ENCODE results near the gene TMEM87B.
"Not testable (repeated sequence)": the region's sequence is repeated elsewhere in the genome, so short reads cannot be mapped to it uniquely, and the experiment has no call there.

The TMEM87B gene

GRCh38 chr2:112048236-112048592 lies 6.9 kb upstream of the TMEM87B start:
- Mint-ChIP-seq H3K36me3 (peaks cover 9% of the 10 kb centered on the region), H3K27ac (no peak overlapping the region), H3K9me3 (peaks cover 12% of the 10 kb centered on the region), H3K4me3 (no peak overlapping the region), H3K27me3 (peaks cover 10% of the 10 kb centered on the region), H3K4me1 (peaks cover 9% of the 10 kb centered on the region)
- ATAC-seq, result no peak

GRCh38 chr2:112048887-112049286 lies 6.2 kb upstream of the TMEM87B start:
- ATAC-seq, result no peak
- peaks cover 10% of the 10 kb centered on the region for H3K27me3 Mint-ChIP-seq
- peaks cover 16% of the 10 kb centered on the region for H3K4me1 Mint-ChIP-seq
- H3K27ac Mint-ChIP-seq, result no peak overlapping the region
- peaks cover 9% of the 10 kb centered on the region for H3K36me3 Mint-ChIP-seq
- H3K4me3 Mint-ChIP-seq, result no peak overlapping the region
- H3K9me3 Mint-ChIP-seq, result peaks cover 12% of the 10 kb centered on the region

GRCh38 chr2:112050316-112050715 lies 4.8 kb upstream of the TMEM87B start:
- Mint-ChIP-seq H3K9me3 (peaks cover 8% of the 10 kb centered on the region), H3K4me1 (peaks cover 18% of the 10 kb centered on the region), H3K4me3 (no peak overlapping the region), H3K36me3 (peaks cover 9% of the 10 kb centered on the region), H3K27me3 (peaks cover 10% of the 10 kb centered on the region), H3K27ac (no peak overlapping the region)
- ATAC-seq, result no peak

GRCh38 chr2:112053917-112054846 lies 887 bp upstream of the TMEM87B start:
- H3K4me3 Mint-ChIP-seq, result peak overlapping the region; percentile 93
- ATAC-seq, result peak; percentile 85
- peaks cover 49% of the 10 kb centered on the region for H3K4me1 Mint-ChIP-seq
- H3K36me3 Mint-ChIP-seq, result peaks cover 9% of the 10 kb centered on the region
- H3K27ac Mint-ChIP-seq, result peak overlapping the region; percentile 85
- no peaks in the 10 kb centered on the region for H3K9me3 Mint-ChIP-seq
- H3K27me3 Mint-ChIP-seq, result no peaks in the 10 kb centered on the region

GRCh38 chr2:112055730-112056625 lies 909 bp downstream of the TMEM87B start:
- Mint-ChIP-seq H3K4me3 (peak overlapping the region; percentile 96), H3K27me3 (no peaks in the 10 kb centered on the region), H3K4me1 (peaks cover 45% of the 10 kb centered on the region), H3K9me3 (no peaks in the 10 kb centered on the region), H3K27ac (peak overlapping the region; percentile 88), H3K36me3 (peaks cover 14% of the 10 kb centered on the region)
- ATAC-seq, result no peak

- no peaks in the 10 kb centered on the region for H3K9me3 Mint-ChIP-seq
- H3K36me3 Mint-ChIP-seq, result peaks cover 20% of the 10 kb centered on the region
- ATAC-seq, result no peak
- H3K4me1 Mint-ChIP-seq, result peaks cover 49% of the 10 kb centered on the region
- H3K27me3 Mint-ChIP-seq, result no peaks in the 10 kb centered on the region
- H3K4me3 Mint-ChIP-seq, result peak overlapping the region; percentile 96
- H3K27ac Mint-ChIP-seq, result peak overlapping the region; percentile 88
These were observed 1.5 kb downstream of the TMEM87B start for GRCh38 chr2:112056626-112056987.

GRCh38 chr2:112059671-112060070 lies 4.6 kb downstream of the TMEM87B start:
- H3K9me3 Mint-ChIP-seq, result peaks cover 8% of the 10 kb centered on the region
- H3K4me1 Mint-ChIP-seq, result peaks cover 60% of the 10 kb centered on the region
- peaks cover 50% of the 10 kb centered on the region for H3K36me3 Mint-ChIP-seq
- no peak overlapping the region for H3K4me3 Mint-ChIP-seq
- no peak for ATAC-seq
- no peak overlapping the region for H3K27ac Mint-ChIP-seq
- H3K27me3 Mint-ChIP-seq, result no peaks in the 10 kb centered on the region

- H3K27ac Mint-ChIP-seq, result no peak overlapping the region
- no peak for ATAC-seq
- H3K36me3 Mint-ChIP-seq, result peaks cover 64% of the 10 kb centered on the region
These were observed 6.2 kb downstream of the TMEM87B start for GRCh38 chr2:112061299-112061698.

GRCh38 chr2:112061840-112062239 lies 6.8 kb downstream of the TMEM87B start:
- H3K27ac Mint-ChIP-seq, result peak overlapping the region; percentile 68
- peaks cover 8% of the 10 kb centered on the region for H3K9me3 Mint-ChIP-seq
- H3K4me3 Mint-ChIP-seq, result no peak overlapping the region
- H3K4me1 Mint-ChIP-seq, result peaks cover 62% of the 10 kb centered on the region
- H3K27me3 Mint-ChIP-seq, result no peaks in the 10 kb centered on the region
- H3K36me3 Mint-ChIP-seq, result peaks cover 68% of the 10 kb centered on the region
- no peak for ATAC-seq

More at GRCh38 chr2:112061299-112061698, 6.2 kb downstream of the TMEM87B start:
- Mint-ChIP-seq H3K27me3 (no peaks in the 10 kb centered on the region), H3K9me3 (peaks cover 8% of the 10 kb centered on the region), H3K4me3 (no peak overlapping the region), H3K4me1 (peaks cover 66% of the 10 kb centered on the region)

- Mint-ChIP-seq H3K4me1 (peaks cover 54% of the 10 kb centered on the region), H3K27ac (peak overlapping the region; percentile 68), H3K9me3 (peaks cover 8% of the 10 kb centered on the region), H3K4me3 (no peak overlapping the region), H3K27me3 (no peaks in the 10 kb centered on the region), H3K36me3 (peaks cover 79% of the 10 kb centered on the region)
- ATAC-seq, result peak; percentile 73
These were observed 7.8 kb downstream of the TMEM87B start for GRCh38 chr2:112062894-112063293.

- H3K36me3 Mint-ChIP-seq, result peaks cover 90% of the 10 kb centered on the region
- H3K4me1 Mint-ChIP-seq, result peaks cover 44% of the 10 kb centered on the region
- H3K9me3 Mint-ChIP-seq, result peaks cover 13% of the 10 kb centered on the region
- no peaks in the 10 kb centered on the region for H3K27me3 Mint-ChIP-seq
- no peak overlapping the region for H3K4me3 Mint-ChIP-seq
- H3K27ac Mint-ChIP-seq, result peak overlapping the region; percentile 69
- no peak for ATAC-seq
These were observed 10.4 kb downstream of the TMEM87B start for GRCh38 chr2:112065486-112065885.

- no peaks in the 10 kb centered on the region for H3K27me3 Mint-ChIP-seq
- H3K4me1 Mint-ChIP-seq, result peaks cover 44% of the 10 kb centered on the region
- H3K4me3 Mint-ChIP-seq, result no peak overlapping the region
- H3K27ac Mint-ChIP-seq, result peak overlapping the region; percentile 69
- H3K9me3 Mint-ChIP-seq, result peaks cover 13% of the 10 kb centered on the region
- ATAC-seq, result no peak
- H3K36me3 Mint-ChIP-seq, result peaks cover 94% of the 10 kb centered on the region
These were observed 10.9 kb downstream of the TMEM87B start for GRCh38 chr2:112065966-112066365.

- Mint-ChIP-seq H3K9me3 (peaks cover 13% of the 10 kb centered on the region), H3K4me1 (peaks cover 51% of the 10 kb centered on the region), H3K36me3 (peaks cover 92% of the 10 kb centered on the region)
- H3K4me3 Mint-ChIP-seq, ATAC-seq, H3K27ac Mint-ChIP-seq, H3K27me3 Mint-ChIP-seq: not testable (repeated sequence)
These were observed 14.7 kb downstream of the TMEM87B start for GRCh38 chr2:112069794-112070193.

- Mint-ChIP-seq H3K27me3 (no peaks in the 10 kb centered on the region), H3K27ac (peak overlapping the region; percentile 53), H3K36me3 (peaks cover 80% of the 10 kb centered on the region), H3K4me1 (peaks cover 50% of the 10 kb centered on the region), H3K9me3 (peaks cover 13% of the 10 kb centered on the region), H3K4me3 (no peak overlapping the region)
- ATAC-seq, result no peak
These were observed 18.8 kb downstream of the TMEM87B start for GRCh38 chr2:112073875-112074274.

GRCh38 chr2:112074506-112074905 lies 19.4 kb downstream of the TMEM87B start:
- Mint-ChIP-seq H3K9me3 (peaks cover 8% of the 10 kb centered on the region), H3K27me3 (no peaks in the 10 kb centered on the region), H3K27ac (peak overlapping the region; percentile 53), H3K4me1 (peaks cover 46% of the 10 kb centered on the region), H3K36me3 (peaks cover 80% of the 10 kb centered on the region), H3K4me3 (no peak overlapping the region)
- no peak for ATAC-seq
